Endodermal cell (in vitro differentiated cells): ENCODE data around the gene NKPD1. TPM values are rescaled to one million over a fixed set of nuclear protein-coding genes. Genes with fewer than 3 reads are reported as not detected.

ENCODE experiments used
- DNase-seq: peaks from one replicate; pipeline ENCODE4 v3.0.0-alpha.2; 2017
- H3K27ac ChIP-seq: 2 replicates; pipeline ENCODE4 v1.5.1; 2013; ENCODE audit warnings: mild to moderate bottlenecking, low read depth, low read length, moderate library complexity
- H3K27me3 ChIP-seq: 2 replicates; pipeline ENCODE4 v1.6.1; 2013; ENCODE audit warnings: mild to moderate bottlenecking, low read length, moderate library complexity; ENCODE audit not compliant: insufficient read depth, control insufficient read depth, poor library complexity, severe bottlenecking
- H3K36me3 ChIP-seq: 2 replicates; pipeline ENCODE4 v1.7.0; 2013; ENCODE audit warnings: mild to moderate bottlenecking, low read length, moderate library complexity; ENCODE audit not compliant: control insufficient read depth, insufficient read depth
- H3K4me1 ChIP-seq: one replicate; pipeline ENCODE4 v1.7.0; 2013; ENCODE audit warnings: low read length; ENCODE audit not compliant: control insufficient read depth, insufficient read depth
- H3K4me3 ChIP-seq: 2 replicates; pipeline ENCODE4 v1.5.1; 2013; ENCODE audit warnings: mild to moderate bottlenecking, low read length, moderate library complexity
- H3K9ac ChIP-seq: 2 replicates; pipeline ENCODE4 v1.6.1; 2013; ENCODE audit warnings: mild to moderate bottlenecking, low read length, moderate library complexity; ENCODE audit not compliant: poor library complexity, severe bottlenecking; ENCODE audit errors: extremely low read depth
- H3K9me3 ChIP-seq: 2 replicates; pipeline ENCODE4 v1.6.1; 2013; ENCODE audit warnings: mild to moderate bottlenecking, low read length, moderate library complexity; ENCODE audit not compliant: control insufficient read depth
- H3K27ac Mint-ChIP-seq: 2 replicates; pipeline ENCODE4 v1.8.0; 2020; ENCODE audit warnings: mixed read lengths
- H3K27me3 Mint-ChIP-seq: 2 replicates; pipeline ENCODE4 v1.8.0; 2021; ENCODE audit warnings: mild to moderate bottlenecking, mixed read lengths; ENCODE audit not compliant: insufficient read depth
- H3K36me3 Mint-ChIP-seq: 2 replicates; pipeline ENCODE4 v1.8.0; 2020; ENCODE audit warnings: low read depth, mixed read lengths
- H3K4me1 Mint-ChIP-seq: 2 replicates; pipeline ENCODE4 v1.8.0; 2020; ENCODE audit warnings: mixed read lengths
- H3K4me3 Mint-ChIP-seq: 2 replicates; pipeline ENCODE4 v1.8.0; 2020; ENCODE audit warnings: mild to moderate bottlenecking, moderate library complexity, mixed read lengths
- H3K9me3 Mint-ChIP-seq: 2 replicates; pipeline ENCODE4 v1.8.0; 2020; ENCODE audit warnings: mild to moderate bottlenecking, mixed read lengths
- CTCF ChIP-seq: fragments of 200-600 bp; sonication (generic); conservative IDR thresholded peaks from 2 replicates; pipeline ENCODE4 v1.5.0; 2021; ENCODE audit warnings: antibody characterized with exemption, mild to moderate bottlenecking
- WGBS, 2 experiments: methylation state at CpG; one replicate each; pipeline versions ENCODE4 v1.1.5 to v1.1.7; 2013; ENCODE audit warnings: missing lambda C conversion rate in 2 of 2, mixed read lengths in 1 of 2; ENCODE audit not compliant: insufficient coverage in 1 of 2, insufficient read length in 1 of 2; 5-methylcytosine and 5-hydroxymethylcytosine counted together
- total RNA-seq, 2 donors: library from RNA; stranded (reverse); fragmentation: NEBNext Ultra II Directional in 1 of 2; extraction: Animal tissue kit (Norgen Biotek cat#: 25700) in 1 of 2; gene quantifications; 2 replicates in 1 of 2; 3 replicates in 1 of 2; pipeline ENCODE4 v1.2.1, GENCODE V29; 2021

NKPD1 gene
- total RNA-seq, 2 donors from 2014 or later, result 0.15 to 0.22 TPM

DNA sequence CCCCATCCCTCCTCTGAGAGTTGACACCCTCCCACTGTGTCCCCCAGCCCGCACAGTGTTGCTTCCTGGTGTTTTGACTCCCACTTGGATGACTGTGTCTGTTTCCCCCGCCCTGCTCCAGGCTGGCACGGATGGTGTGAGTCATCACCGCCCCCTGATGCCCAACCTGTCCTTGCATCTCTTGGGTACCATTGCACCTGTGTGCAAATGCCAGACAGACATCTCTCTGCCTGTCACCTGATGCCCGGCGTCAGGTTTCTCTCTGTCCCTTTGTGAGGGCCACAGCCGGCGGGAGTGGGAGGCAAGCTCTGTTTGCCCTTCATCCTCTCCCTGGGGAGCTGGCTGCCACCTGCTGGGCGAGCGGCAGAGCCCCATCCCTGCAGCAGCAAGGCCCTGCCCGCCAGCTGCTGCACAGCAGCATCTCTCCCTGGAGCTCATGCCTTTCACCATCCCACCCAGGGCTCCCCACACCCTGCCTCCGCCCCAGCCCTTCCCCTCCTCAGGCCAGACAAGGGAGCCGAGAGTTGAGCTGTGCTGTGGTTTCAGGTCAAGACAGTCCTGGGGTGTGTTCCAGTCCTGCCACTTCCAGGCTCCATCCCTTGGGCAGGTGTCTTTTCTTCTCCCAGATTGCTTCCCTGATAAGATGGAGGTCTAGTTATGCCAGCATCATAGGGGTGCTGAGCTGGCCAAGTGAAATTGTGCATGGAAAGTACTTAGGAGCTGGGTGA lies 29.7 kb downstream of the NKPD1 start:
- Histone ChIP-seq H3K36me3 (peaks cover 4% of the 10 kb centered on the region), H3K9ac (no peak overlapping the region), H3K9me3 (no peaks in the 10 kb centered on the region), H3K27me3 (no peaks in the 10 kb centered on the region), H3K27ac (no peak overlapping the region), H3K4me3 (no peak overlapping the region), H3K4me1 (no peaks in the 10 kb centered on the region)
- H3K27ac Mint-ChIP-seq, result no peak overlapping the region
- H3K27me3 Mint-ChIP-seq, result no peaks in the 10 kb centered on the region
- no peak overlapping the region for H3K4me3 Mint-ChIP-seq
- H3K36me3 Mint-ChIP-seq, result no peaks in the 10 kb centered on the region
- DNase-seq, result no peak
- H3K9me3 Mint-ChIP-seq, result no peaks in the 10 kb centered on the region
- H3K4me1 Mint-ChIP-seq, result peaks cover 8% of the 10 kb centered on the region
- no peak for TF ChIP-seq CTCF
- WGBS, 2 experiments, result 76 to 85% methylated on average over 8 to 13 of the region's 13 CpGs

DNA sequence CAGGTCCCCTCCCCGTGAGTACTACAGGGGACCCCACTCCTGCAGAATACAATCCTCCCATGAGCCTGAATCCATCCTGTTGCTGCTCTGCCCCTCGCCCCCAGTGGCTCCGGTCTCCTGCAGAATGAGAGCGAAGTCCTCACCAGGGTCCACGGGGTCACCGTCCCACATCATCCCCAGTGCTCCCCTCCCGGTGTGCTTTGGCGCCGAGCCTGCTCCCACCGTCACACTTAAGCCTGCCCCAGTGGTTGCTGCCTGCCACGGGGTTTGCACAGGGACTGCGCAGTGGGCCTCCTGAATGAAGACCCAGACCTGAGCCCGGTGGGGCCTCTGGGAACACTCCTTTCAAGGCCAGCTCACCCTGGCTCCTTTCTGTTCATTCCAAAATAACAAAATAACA lies 30.5 kb downstream of the NKPD1 start:
- peaks cover 4% of the 10 kb centered on the region for H3K36me3 ChIP-seq
- no peak for DNase-seq
- no peak overlapping the region for H3K4me3 ChIP-seq
- H3K4me3 Mint-ChIP-seq, result no peak overlapping the region
- 93 to 96% methylated on average over 11 to 13 of the region's 13 CpGs for WGBS, 2 experiments
- no peaks in the 10 kb centered on the region for H3K4me1 ChIP-seq
- no peaks in the 10 kb centered on the region for H3K27me3 ChIP-seq
- no peak overlapping the region for H3K27ac ChIP-seq
- H3K9me3 Mint-ChIP-seq, result no peaks in the 10 kb centered on the region
- H3K9me3 ChIP-seq, result no peaks in the 10 kb centered on the region
- peaks cover 10% of the 10 kb centered on the region for H3K4me1 Mint-ChIP-seq
- H3K27me3 Mint-ChIP-seq, result no peaks in the 10 kb centered on the region
- H3K9ac ChIP-seq, result no peak overlapping the region
- no peaks in the 10 kb centered on the region for H3K36me3 Mint-ChIP-seq
- TF ChIP-seq CTCF, result no peak
- H3K27ac Mint-ChIP-seq, result no peak overlapping the region

DNA sequence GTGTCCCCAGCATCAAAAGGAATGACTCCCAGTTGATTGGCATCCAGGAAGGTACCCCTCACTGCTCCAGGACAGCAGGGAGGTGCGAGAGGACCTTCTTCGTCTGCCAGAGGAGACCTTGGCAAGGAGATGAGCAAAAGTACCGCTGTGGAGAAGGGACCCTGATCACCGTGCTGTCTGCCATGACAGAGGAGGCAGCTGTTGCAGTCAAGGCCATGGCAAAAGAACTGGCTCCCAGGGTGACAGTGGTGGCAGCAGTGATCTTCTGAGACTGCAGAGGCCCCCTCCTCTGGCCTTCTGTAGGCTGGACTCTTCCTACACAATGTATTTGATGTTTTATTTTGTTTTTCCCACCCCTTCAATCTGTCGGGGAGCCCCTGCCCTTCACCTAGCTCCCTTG lies 32.0 kb downstream of the NKPD1 start:
- peaks cover 6% of the 10 kb centered on the region for H3K4me1 Mint-ChIP-seq

More for the DNA sequence above, 32.0 kb downstream of the NKPD1 start:
- no peaks in the 10 kb centered on the region for H3K4me1 ChIP-seq
- H3K27ac Mint-ChIP-seq, result no peak overlapping the region
- H3K9me3 Mint-ChIP-seq, result no peaks in the 10 kb centered on the region
- no peak overlapping the region for H3K9ac ChIP-seq
- H3K27me3 ChIP-seq, result no peaks in the 10 kb centered on the region
- no peak for DNase-seq
- no peak overlapping the region for H3K4me3 Mint-ChIP-seq
- no peaks in the 10 kb centered on the region for H3K9me3 ChIP-seq
- H3K27ac ChIP-seq, result no peak overlapping the region
- H3K36me3 ChIP-seq, result peaks cover 4% of the 10 kb centered on the region
- H3K27me3 Mint-ChIP-seq, result no peaks in the 10 kb centered on the region
- no peak for TF ChIP-seq CTCF
- no peak overlapping the region for H3K4me3 ChIP-seq
- WGBS, 2 experiments, result 90 to 95% methylated on average over 5 of the region's 5 CpGs
- no peaks in the 10 kb centered on the region for H3K36me3 Mint-ChIP-seq
